ENCODE results near the gene AEN.

AEN gene

DNA sequence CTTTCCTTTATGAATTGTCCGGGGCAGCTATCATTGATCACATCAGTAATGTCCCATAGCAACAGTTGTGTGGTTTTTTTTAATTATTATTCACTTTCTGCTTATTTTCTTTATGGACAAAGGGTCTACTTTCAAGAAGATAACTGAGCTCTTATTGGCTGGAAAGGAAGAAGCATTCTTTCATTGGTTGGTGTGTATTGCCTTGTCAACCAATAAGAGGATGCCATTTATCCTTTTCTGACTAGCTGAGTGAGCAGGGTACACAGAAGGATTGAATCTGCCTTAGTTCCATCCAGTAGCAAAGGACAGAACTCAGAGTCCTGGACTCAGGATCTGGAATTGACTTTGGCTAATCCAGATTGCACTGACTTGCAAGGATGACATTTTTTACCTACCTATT, 13.2 kb upstream of the AEN start:
- Mint-ChIP-seq H3K36me3 (ENCODE audit: low read depth) (no peaks in the 10 kb centered on the region), H3K4me3 (no peak overlapping the region), H3K27me3 (ENCODE audit: low read depth) (peaks cover 86% of the 10 kb centered on the region), H3K27ac (no peak overlapping the region), H3K9me3 (no peaks in the 10 kb centered on the region), H3K4me1 (ENCODE audit: low read depth) (peaks cover 3% of the 10 kb centered on the region)

GRCh38 chr15:88608607-88609181, 12.4 kb upstream of the AEN start:
- H3K36me3 Mint-ChIP-seq (ENCODE audit: low read depth), result no peaks in the 10 kb centered on the region
- H3K27me3 Mint-ChIP-seq (ENCODE audit: low read depth), result peaks cover 86% of the 10 kb centered on the region

GRCh38 chr15:88609344-88610090, 11.6 kb upstream of the AEN start:
- peaks cover 83% of the 10 kb centered on the region for H3K27me3 Mint-ChIP-seq (ENCODE audit: low read depth)
- no peaks in the 10 kb centered on the region for H3K9me3 Mint-ChIP-seq
- peaks cover 2% of the 10 kb centered on the region for H3K4me1 Mint-ChIP-seq (ENCODE audit: low read depth)
- H3K4me3 Mint-ChIP-seq, result no peak overlapping the region
- no peak overlapping the region for H3K27ac Mint-ChIP-seq
- no peaks in the 10 kb centered on the region for H3K36me3 Mint-ChIP-seq (ENCODE audit: low read depth)

More at GRCh38 chr15:88608607-88609181, 12.4 kb upstream of the AEN start:
- no peaks in the 10 kb centered on the region for H3K9me3 Mint-ChIP-seq
- no peak overlapping the region for H3K4me3 Mint-ChIP-seq
- no peak overlapping the region for H3K27ac Mint-ChIP-seq
- peaks cover 3% of the 10 kb centered on the region for H3K4me1 Mint-ChIP-seq (ENCODE audit: low read depth)

- Mint-ChIP-seq H3K4me3 (no peak overlapping the region), H3K36me3 (ENCODE audit: low read depth) (no peaks in the 10 kb centered on the region), H3K4me1 (ENCODE audit: low read depth) (peaks cover 2% of the 10 kb centered on the region), H3K27me3 (ENCODE audit: low read depth) (peaks cover 72% of the 10 kb centered on the region), H3K27ac (no peak overlapping the region), H3K9me3 (no peaks in the 10 kb centered on the region)
Observed at GRCh38 chr15:88610701-88611231, 10.4 kb upstream of the AEN start.

GRCh38 chr15:88612186-88612796, 8.8 kb upstream of the AEN start:
- H3K27me3 Mint-ChIP-seq (ENCODE audit: low read depth), result peaks cover 56% of the 10 kb centered on the region

GRCh38 chr15:88613074-88613944, 7.8 kb upstream of the AEN start:
- Mint-ChIP-seq H3K9me3 (no peaks in the 10 kb centered on the region), H3K4me3 (no peak overlapping the region), H3K27ac (no peak overlapping the region), H3K4me1 (ENCODE audit: low read depth) (no peaks in the 10 kb centered on the region), H3K36me3 (ENCODE audit: low read depth) (no peaks in the 10 kb centered on the region), H3K27me3 (ENCODE audit: low read depth) (peaks cover 47% of the 10 kb centered on the region)

More at GRCh38 chr15:88612186-88612796, 8.8 kb upstream of the AEN start:
- H3K36me3 Mint-ChIP-seq (ENCODE audit: low read depth), result no peaks in the 10 kb centered on the region
- no peak overlapping the region for H3K4me3 Mint-ChIP-seq
- H3K4me1 Mint-ChIP-seq (ENCODE audit: low read depth), result no peaks in the 10 kb centered on the region
- H3K9me3 Mint-ChIP-seq, result no peaks in the 10 kb centered on the region
- no peak overlapping the region for H3K27ac Mint-ChIP-seq

- Mint-ChIP-seq H3K27ac (no peak overlapping the region), H3K4me1 (ENCODE audit: low read depth) (no peaks in the 10 kb centered on the region)
Observed at GRCh38 chr15:88615303-88616107, 5.6 kb upstream of the AEN start.

GRCh38 chr15:88616240-88616639, 4.9 kb upstream of the AEN start:
- Mint-ChIP-seq H3K27me3 (ENCODE audit: low read depth) (peaks cover 26% of the 10 kb centered on the region), H3K4me1 (ENCODE audit: low read depth) (no peaks in the 10 kb centered on the region), H3K36me3 (ENCODE audit: low read depth) (no peaks in the 10 kb centered on the region), H3K27ac (no peak overlapping the region), H3K9me3 (no peaks in the 10 kb centered on the region), H3K4me3 (no peak overlapping the region)

More at GRCh38 chr15:88615303-88616107, 5.6 kb upstream of the AEN start:
- Mint-ChIP-seq H3K27me3 (ENCODE audit: low read depth) (peaks cover 27% of the 10 kb centered on the region), H3K36me3 (ENCODE audit: low read depth) (no peaks in the 10 kb centered on the region), H3K9me3 (no peaks in the 10 kb centered on the region), H3K4me3 (no peak overlapping the region)

GRCh38 chr15:88617031-88617722, 4.0 kb upstream of the AEN start:
- Mint-ChIP-seq H3K4me1 (ENCODE audit: low read depth) (peaks cover 1% of the 10 kb centered on the region), H3K4me3 (no peak overlapping the region), H3K27me3 (ENCODE audit: low read depth) (peaks cover 18% of the 10 kb centered on the region)

DNA sequence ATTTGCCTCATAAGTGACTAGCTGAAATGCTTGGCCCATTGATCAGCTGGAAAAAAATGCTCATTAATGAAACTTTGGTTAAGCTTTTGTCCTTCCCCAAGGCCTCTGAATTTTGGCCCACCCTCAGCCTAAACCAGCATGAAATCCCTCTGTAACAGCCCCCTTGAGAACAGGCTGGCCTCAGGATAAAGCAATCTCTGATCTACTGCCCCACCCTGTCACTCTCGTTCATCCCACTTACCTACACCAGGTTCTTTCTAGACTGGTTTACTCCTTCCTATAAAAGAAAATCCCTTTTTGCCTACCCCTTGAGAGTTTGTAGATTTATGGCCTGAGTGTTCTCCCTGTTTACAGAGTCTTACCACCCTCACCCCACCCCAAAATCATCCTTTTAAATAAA, 3.4 kb upstream of the AEN start:
- Mint-ChIP-seq H3K4me3 (no peak overlapping the region), H3K4me1 (ENCODE audit: low read depth) (peaks cover 7% of the 10 kb centered on the region), H3K27me3 (ENCODE audit: low read depth) (peaks cover 15% of the 10 kb centered on the region), H3K36me3 (ENCODE audit: low read depth) (peaks cover 10% of the 10 kb centered on the region), H3K9me3 (no peaks in the 10 kb centered on the region), H3K27ac (no peak overlapping the region)

More at GRCh38 chr15:88617031-88617722, 4.0 kb upstream of the AEN start:
- no peaks in the 10 kb centered on the region for H3K9me3 Mint-ChIP-seq
- H3K27ac Mint-ChIP-seq, result no peak overlapping the region
- peaks cover 6% of the 10 kb centered on the region for H3K36me3 Mint-ChIP-seq (ENCODE audit: low read depth)

- no peak overlapping the region for H3K27ac Mint-ChIP-seq
- peaks cover 6% of the 10 kb centered on the region for H3K27me3 Mint-ChIP-seq (ENCODE audit: low read depth)
- peaks cover 16% of the 10 kb centered on the region for H3K36me3 Mint-ChIP-seq (ENCODE audit: low read depth)
- H3K4me1 Mint-ChIP-seq (ENCODE audit: low read depth), result peaks cover 16% of the 10 kb centered on the region
- H3K4me3 Mint-ChIP-seq, result no peak overlapping the region
- no peaks in the 10 kb centered on the region for H3K9me3 Mint-ChIP-seq
Observed at GRCh38 chr15:88618686-88619085, 2.5 kb upstream of the AEN start.

DNA sequence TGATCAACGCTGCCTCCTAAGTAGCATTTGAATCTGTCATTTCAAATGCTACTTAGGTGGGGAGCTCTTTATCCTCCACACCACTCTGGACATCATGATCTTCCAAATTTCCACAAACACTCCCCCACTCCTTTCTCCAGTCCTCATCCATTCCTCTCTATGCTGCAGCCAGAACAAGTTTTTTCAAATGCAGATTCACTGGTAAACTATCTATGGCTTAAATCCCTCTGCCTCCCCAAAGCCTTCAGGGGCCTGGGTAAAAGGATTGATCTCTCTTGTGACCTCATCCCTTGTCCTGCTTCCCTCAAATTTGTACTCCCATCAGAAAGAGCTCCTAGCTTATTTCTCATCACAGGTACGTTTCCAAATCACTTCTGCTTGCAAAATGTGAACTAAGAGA, 1.3 kb upstream of the AEN start:
- Mint-ChIP-seq H3K9me3 (no peaks in the 10 kb centered on the region), H3K27ac (no peak overlapping the region), H3K36me3 (ENCODE audit: low read depth) (peaks cover 16% of the 10 kb centered on the region), H3K4me1 (ENCODE audit: low read depth) (peaks cover 26% of the 10 kb centered on the region), H3K4me3 (no peak overlapping the region), H3K27me3 (ENCODE audit: low read depth) (no peaks in the 10 kb centered on the region)
